Measurements from ENCODE around the gene PKD1.

PKD1 gene

DNA sequence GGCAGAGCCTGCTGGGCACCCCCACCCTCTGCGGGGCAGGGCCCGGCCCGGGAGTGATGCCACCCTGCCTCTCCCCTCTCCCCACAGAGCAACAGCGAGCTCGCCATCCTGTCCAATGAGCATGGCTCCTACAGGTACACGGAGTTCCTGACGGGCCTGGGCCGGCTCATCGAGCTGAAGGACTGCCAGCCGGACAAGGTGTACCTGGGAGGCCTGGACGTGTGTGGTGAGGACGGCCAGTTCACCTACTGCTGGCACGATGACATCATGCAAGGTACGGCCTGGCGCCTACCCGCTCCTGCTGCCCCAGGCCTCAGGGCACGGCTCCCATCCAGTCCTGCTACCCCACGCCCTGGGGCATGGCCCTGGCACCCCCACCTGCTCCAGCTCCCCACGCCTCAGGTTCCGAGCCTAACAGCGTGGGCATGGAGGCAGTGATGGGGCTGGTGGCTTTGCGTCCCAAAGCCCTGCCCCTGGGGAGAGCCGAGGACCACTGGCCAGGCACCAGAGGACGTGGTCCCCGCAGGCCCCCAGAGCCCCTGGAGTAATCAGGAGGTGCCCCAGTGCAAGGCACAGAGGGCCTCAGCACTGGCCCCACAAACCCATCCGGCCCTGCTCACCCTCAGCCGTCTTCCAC, 49.5 kb downstream of the PKD1 start:
- no peak for DNase-seq

DNA sequence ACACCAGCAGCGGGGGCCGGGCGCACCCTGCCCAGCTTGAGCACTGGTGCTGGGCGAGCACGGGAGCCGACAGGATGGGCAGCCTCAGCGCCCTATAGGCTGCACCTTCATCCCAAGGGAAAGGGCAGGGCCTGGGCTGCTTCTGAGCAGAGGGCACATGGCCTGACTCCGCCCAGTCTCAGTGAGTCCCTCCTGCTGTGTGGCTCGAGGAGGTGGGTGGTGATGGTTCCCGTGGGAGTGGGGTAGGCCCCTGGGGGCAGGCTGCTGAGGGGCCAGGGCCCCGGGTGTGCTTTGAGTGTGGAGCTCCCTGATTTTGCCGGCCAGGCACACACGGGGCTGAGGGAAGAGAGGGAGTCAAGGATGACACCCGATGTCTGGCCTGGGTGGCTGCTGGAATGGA, 50.0 kb downstream of the PKD1 start:
- no peak for DNase-seq

DNA sequence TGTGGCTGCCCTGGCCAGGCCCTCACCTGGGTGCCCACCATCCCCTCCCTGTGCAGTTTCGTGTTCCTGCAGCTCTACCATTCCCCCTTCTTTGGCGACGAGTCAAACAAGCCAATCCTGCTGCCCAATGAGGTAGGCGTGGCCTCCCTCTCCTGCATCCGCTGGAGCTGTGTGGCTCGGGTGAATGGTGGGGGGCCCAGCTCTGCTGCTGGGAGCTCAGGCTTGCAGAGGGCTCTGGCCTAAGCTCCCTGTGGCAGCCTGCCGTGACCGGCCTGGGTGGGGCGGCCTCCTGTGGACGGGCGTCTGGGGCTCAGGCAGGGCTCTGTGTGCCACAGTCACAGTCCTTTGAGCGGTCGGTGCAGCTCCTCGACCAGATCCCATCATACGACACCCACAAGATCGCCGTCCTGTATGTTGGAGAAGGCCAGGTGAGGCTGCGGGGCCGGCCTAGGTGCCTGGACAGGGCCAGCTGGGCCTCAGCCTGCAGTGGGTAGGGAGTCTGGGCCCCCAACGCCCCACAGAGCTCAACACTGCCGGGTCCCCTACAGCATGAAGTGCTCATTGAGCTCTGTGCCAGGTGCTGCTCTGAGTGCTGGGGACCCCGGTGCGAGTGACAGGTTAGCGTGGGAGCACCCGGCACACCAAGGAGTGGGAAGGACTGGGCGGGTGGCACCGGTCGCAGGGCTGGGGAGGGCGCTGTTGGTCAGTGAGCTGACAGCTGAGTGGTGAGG, 50.6 kb downstream of the PKD1 start:
- no peak for DNase-seq

DNA sequence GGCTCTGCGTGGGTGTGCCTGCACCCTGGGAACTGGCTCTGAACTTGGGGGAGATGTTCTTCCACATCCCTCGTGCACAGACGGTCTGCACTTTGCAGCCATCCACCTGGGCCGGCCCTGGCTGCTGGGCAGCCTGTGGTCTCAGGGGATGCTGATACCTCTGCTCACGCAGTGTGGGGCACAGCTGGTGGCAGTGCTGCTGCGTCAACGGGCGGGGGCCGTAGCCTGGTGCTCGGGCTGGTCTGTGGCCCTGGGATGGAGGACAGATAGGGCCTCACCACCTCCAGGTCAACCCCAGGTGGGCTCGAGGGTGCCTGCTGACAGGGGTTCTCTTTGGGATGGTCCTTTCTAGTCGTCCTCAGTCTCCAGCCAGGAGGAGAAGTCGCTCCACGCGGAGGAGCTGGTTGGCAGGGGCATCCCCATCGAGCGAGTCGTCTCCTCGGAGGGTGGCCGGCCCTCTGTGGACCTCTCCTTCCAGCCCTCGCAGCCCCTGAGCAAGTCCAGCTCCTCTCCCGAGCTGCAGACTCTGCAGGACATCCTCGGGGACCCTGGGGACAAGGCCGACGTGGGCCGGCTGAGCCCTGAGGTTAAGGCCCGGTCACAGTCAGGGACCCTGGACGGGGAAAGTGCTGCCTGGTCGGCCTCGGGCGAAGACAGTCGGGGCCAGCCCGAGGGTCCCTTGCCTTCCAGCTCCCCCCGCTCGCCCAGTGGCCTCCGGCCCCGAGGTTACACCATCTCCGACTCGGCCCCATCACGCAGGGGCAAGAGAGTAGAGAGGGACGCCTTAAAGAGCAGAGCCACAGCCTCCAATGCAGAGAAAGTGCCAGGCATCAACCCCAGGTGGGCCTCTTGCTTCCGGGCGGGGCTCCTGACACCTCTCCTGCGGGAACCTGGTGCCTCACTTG, 51.6 kb downstream of the PKD1 start:
- no peak for DNase-seq

DNA sequence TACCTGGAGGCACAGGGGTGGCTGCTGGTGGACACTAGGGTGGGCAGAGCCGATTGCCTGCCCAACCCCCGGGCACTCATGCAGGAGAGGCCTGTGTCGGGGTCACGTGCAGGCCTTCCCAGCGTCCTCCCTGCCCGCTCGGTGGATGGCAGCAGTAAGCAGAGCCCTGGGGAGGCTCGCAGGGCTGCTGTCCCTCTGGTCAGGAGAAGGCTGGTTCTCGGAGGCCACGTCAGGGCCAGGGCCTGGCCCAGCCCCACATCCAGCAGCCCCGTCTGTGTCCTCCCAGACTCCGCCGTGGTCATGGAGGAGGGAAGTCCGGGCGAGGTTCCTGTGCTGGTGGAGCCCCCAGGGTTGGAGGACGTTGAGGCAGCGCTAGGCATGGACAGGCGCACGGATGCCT, 52.3 kb downstream of the PKD1 start:
- DNase-seq: no peak

DNA sequence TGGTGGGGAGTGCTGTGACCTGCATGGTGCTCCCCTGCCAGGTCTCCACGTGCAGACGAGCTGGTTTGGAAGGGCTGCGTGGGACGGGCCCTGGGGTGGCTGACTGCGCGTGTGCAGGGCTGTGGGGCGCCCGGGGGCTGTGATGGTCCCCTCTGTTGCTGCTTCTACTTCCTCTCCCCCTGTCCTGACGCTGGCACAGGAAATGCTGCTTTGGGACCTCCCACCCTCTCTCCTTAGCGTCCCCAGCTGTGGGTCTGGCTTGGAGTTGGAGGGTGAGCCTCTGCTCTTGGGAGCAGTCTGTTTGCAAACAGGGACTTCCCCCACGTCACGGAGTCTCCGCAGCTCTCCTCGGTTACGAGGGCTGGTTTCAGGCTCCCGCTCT, 52.7 kb downstream of the PKD1 start:
- no peak for DNase-seq

DNA sequence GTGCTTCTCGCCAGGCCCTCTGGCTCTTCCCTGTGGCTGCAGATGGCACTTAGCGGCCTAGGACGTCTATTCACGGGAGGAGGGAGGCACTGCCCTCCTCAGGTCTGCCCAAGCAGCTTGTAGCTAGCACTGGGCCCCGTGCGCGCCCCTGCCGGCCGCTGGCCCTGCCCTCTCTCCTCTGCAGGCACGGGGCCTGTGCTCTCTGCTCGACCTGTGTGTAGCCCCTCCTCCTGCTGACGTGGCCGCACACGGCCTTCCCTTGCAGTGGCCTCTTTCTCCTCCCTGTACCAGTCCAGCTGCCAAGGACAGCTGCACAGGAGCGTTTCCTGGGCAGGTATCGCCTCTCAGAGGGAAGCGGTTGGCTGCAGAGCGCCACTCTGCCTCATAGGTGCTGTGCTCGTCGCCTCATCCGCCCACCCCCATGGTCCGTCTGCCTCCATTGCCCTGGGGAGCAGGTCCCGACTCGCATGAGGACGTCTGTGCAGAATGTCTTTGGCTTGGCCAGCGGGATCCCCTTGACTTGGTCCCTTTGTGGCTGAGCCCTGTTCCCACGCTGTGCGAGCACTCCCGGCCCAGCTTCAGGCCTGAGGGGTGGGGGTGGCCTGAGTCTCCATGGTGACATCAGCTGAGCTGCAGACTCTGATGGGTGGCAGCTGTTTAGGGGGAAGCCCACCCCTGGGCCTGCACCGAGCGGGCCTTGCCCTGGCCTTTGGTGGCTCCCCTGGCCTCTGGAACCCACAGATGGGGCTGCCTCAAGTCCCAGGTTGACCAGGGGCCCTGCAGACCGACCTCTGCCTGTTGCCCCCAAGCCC, 53.3 kb downstream of the PKD1 start:
- peak; percentile 71 for DNase-seq

DNA sequence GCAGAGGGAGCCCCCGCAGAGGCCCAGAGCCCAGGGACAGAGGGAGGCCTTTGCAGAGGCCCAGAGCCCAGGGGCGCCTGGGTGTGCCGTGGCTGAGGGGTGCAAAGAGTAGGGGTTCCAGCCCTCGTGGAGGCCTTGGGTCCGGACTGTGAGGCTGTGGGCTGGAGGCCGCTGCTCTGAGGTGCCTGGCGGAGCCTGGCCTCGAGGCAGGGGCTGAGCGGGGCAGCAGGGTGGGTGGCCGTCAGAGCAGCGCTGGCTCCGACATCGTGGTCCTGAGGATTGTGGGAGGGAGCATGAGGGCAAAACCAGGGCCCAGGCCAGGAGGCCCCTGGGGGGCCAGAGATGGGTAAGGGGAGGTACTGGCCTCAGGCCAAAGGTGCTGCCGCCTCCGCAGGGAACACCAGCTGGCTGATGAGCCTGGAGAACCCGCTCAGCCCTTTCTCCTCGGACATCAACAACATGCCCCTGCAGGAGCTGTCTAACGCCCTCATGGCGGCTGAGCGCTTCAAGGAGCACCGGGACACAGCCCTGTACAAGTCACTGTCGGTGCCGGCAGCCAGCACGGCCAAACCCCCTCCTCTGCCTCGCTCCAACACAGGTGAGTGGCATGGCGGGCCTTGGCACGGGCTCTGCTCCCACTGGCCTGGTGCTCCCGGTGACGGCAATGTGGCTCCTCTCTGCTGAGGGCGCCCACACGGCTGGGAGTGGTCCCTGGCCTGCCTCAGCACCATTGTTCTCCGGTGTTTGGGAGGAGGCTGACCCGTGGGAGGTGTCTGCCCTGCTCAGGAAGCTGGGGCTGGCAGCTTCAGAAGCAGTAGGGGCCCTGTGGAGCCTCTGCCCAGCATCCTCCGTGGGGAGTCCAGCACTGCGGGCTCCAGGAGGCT, 54.3 kb downstream of the PKD1 start:
- DNase-seq: no peak

DNA sequence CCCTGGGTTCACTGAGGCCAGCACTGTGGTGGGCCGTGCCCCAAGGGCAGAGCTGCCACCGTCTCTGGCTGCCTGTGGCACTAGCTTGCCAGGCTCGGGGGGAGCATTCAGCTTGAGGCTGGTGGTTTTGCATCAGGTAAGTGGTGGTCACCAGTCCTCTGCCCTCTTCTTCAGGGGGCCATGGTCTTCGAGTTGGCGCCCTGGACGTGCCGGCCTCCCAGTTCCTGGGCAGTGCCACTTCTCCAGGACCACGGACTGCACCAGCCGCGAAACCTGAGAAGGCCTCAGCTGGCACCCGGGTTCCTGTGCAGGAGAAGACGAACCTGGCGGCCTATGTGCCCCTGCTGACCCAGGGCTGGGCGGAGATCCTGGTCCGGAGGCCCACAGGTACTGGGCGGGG, 55.7 kb downstream of the PKD1 start:
- DNase-seq: no peak

DNA sequence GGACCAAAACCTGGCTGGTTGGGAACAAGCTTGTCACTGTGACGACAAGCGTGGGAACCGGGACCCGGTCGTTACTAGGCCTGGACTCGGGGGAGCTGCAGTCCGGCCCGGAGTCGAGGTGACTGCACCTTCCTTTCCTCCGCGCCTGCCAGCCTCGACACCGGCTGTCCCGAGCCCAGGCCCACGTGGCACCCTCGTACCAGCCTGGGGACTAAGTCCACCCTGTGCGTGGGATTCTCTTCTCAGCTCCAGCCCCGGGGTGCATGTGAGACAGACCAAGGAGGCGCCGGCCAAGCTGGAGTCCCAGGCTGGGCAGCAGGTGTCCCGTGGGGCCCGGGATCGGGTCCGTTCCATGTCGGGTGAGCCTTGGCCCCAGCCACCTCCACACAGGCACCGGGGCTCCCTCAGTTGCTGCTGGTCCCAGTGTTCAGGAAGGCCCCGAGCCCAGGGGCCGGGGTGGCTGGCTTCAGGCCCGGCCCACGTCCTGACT, 56.3 kb downstream of the PKD1 start:
- DNase-seq: no peak

DNA sequence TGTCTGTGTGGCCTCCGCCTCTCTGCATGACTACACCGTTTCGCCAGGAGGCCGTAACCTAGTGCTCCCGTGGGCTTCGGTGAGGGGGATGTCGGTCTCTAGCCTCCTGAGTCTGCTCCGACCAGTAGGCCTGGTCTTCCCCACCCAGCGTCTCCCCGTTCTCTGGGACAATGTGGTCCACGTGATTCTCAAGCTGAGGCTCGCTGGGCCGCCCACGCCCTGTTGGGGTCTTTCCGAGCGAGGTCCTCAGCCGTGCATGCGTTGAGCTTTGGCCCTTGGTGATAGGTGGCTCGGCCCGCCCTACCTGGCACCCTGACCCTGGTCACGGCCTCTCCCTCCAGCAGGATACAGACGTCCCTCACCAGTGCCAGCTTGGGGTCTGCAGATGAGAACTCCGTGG, 57.0 kb downstream of the PKD1 start:
- DNase-seq: no peak

DNA sequence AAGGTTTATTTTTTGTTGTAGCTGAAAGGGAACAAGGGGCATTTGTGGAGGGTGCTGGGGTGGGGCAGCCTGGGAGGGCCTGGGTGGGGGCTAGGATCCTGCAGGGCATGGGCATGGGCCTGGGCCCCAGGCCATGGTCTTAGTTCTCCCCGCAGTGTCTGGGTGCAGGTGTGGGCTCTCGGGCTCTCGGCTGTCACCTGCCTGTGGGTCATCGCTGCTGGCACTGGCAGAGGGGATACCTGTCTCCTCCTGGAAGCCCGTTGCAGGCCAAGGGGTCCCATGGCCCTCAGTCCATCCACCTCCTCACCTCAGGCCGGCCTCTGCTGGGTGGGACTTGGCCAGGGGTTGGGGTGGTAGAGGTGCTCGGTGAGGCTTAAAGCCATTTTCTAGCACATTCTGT, 57.6 kb downstream of the PKD1 start:
- DNase-seq: no peak

DNA sequence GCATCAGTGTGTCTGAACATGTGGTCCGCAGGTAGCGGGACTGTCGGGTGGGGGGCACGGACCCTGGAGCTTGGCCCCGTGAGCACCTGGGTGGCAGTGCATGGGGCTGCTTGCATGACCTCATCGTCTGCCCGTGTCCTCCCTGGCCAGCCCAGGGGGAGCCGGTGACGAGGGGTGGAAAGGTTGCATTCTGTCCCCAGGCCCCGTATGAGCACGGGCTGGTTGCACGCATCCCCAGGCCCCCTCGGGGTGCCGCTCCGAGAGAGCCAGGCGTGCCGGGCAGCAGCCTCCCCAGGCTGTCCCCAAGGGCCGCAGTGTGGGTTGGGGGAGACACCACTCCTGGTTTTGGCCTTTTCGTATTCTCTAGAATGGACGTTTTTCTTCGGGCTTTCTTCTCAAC, 58.0 kb downstream of the PKD1 start:
- DNase-seq: no peak

DNA sequence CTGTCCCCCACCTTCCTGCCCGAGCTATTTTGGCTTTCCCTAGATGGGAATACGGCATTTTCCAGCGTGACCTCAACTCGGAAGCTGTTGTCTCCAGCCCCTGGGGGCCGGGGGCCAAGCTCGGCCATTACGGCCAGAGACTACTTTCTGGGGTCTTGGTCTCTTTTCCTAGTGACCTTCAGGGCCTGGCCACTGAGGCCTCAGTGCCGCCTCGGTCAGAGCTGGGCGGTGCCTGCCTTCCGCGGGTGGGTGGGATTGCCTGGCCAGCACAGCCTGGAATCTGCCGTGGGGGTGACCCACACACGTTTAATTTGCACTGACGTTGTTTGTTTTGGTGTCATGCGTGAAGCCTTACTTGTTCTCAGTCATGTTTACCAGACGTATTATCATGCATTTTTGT, 58.7 kb downstream of the PKD1 start:
- no peak for DNase-seq

DNA sequence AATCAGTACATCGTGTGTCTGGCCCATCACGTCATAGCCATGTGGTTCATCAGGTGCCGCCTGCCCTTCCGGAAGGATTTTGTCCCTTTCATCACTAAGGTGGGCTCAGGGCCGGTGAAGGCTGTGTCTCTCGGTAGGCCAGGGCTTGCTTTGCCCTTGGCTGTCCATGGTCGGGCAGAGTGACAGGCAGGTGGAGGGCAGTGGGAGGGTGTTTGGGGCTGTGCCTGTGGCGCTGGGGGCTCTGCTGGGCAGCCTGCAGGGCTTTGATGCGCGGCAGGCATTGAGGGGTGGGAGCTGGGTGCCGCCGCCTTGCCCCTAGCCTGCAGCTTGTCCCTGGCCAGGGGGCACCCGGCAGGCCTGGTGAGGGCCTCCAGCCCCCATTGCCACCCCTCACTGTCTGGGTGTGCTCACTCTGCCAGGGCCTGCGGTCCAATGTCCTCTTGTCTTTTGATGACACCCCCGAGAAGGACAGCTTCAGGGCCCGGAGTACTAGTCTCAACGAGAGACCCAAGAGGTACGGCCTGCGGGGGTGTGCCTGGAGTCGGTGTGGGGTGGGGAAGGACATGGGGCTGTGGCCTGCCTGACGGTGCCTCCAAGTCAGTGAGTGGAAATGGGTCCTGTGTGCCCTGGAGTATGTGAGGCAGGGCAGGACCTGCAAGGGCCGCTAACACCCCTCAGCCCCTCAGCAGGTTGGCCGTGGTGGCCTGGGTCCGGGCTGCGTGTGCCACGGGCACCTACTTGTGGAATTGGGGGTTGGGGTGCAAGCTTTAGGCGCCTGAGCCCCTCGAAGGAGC, 59.4 kb downstream of the PKD1 start:
- no peak for DNase-seq

DNA sequence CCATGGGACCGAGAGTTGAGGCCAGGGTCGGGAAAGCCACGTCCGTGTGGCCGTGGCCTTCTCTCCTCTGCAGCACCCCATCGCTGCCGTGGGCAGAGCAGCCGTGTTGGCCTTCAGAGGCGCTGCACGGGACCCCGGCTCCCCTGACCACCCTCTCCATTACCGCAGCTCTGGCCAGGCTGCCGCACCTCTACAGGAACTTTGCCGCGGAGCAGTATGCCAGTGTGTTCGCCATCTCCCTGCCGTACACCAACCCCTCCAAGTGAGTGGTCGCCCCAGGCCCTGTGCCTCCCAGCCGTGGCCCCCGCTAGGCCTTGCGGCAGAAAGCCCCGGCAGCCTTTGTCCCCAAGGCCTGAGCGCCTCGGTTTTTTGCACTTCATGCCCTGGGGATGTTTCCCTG, 60.1 kb downstream of the PKD1 start:
- DNase-seq: no peak

DNA sequence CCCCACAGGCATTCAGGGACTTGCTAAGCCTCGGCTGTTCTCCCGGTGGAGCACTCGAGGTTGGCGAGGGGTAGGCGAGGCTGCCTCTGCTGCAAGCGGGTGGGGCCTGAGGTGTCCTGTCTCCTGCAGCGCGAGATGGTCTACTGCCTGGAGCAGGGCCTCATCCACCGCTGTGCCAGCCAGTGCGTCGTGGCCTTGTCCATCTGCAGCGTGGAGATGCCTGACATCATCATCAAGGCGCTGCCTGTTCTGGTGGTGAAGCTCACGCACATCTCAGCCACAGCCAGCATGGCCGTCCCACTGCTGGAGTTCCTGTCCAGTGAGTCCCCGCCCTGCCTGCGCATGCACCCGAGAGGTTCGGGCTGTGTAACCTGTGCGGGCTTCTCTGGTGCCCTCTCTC, 61.6 kb downstream of the PKD1 start:
- no peak for DNase-seq

DNA sequence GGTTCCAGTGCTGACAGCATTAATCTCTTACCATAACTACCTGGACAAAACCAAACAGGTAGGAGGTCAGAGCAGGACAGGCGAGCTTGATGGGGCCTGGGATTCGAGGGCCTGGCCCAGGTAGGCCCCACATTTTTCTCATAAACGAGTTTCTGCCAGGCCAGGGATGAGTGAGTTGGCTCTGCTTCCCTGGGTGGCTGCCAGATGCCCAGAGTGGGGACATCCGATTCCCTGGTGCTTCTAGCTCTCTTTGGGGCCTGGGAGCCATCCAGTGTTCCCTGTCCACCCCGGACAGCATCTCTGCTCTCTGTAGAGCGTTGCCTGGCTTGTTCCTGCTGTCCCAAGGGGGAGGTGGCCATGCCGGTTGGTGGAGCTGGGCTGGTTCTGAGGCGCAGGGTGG, 62.8 kb downstream of the PKD1 start:
- no peak for DNase-seq

DNA sequence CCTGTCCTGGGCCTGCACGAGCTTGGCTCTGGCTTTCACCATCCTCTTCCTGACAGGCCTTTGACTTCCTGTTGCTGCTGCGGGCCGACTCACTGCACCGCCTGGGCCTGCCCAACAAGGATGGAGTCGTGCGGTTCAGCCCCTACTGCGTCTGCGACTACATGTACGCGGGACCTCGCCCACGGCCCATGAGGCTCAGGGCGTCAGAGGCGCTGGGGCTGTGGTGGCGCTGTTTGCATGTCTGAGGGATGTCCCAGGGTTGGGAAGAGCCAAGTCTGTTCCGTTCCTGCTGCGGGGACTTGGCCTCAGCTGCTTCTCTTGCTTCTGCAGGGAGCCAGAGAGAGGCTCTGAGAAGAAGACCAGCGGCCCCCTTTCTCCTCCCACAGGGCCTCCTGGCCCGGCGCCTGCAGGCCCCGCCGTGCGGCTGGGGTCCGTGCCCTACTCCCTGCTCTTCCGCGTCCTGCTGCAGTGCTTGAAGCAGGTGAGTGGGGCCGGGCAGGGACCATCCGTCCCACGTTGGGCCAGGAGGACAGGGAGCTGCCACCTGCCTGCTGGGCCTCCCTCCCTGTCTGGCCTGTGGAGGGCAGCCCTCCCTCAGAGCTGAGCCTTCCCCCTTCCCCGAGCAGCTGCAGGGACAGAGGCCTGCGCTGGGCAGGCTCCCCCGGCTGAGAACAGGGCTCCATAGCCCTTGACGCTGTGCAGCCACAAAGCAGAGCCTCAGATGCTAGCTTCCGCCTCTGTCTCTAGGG, 64.1 kb downstream of the PKD1 start:
- DNase-seq: no peak
